H9 (cell line): ENCODE data around the gene ESRP2. TPM values are rescaled to one million over a fixed set of nuclear protein-coding genes. Genes with fewer than 3 reads are reported as not detected.

Source experiments
- DNase-seq: peaks from one replicate; pipeline ENCODE4 v3.0.0-alpha.2; 2017
- H2AFZ ChIP-seq: one replicate; pipeline ENCODE4 v1.6.1; 2013; ENCODE audit warnings: mild to moderate bottlenecking, low read length, control low read depth, moderate library complexity
- H2AK5ac ChIP-seq: 2 replicates; pipeline ENCODE4 v1.6.1; 2013; ENCODE audit warnings: low read length, control low read depth, mixed read lengths; ENCODE audit not compliant: insufficient read length
- H2BK120ac ChIP-seq: one replicate; pipeline ENCODE4 v1.6.1; 2013; ENCODE audit warnings: low read depth, mild to moderate bottlenecking, low read length, control low read depth, inconsistent platforms; ENCODE audit not compliant: poor library complexity, severe bottlenecking
- H2BK12ac ChIP-seq: 2 replicates; pipeline ENCODE4 v1.6.1; 2013; ENCODE audit warnings: low read length, control low read depth, mixed read lengths, low read depth; ENCODE audit not compliant: insufficient read length
- H2BK15ac ChIP-seq: 2 replicates; pipeline ENCODE4 v1.6.1; 2013; ENCODE audit warnings: low read depth, low read length, control low read depth
- H2BK20ac ChIP-seq: one replicate; pipeline ENCODE4 v1.6.1; 2013; ENCODE audit warnings: low read depth, mild to moderate bottlenecking, low read length, control low read depth, inconsistent platforms; ENCODE audit not compliant: poor library complexity, severe bottlenecking
- H2BK5ac ChIP-seq: 2 replicates; pipeline ENCODE4 v1.6.1; 2013; ENCODE audit warnings: low read length, control low read depth, mixed read lengths; ENCODE audit not compliant: insufficient read length
- H3K14ac ChIP-seq: 2 replicates; pipeline ENCODE4 v1.6.1; 2013; ENCODE audit warnings: low read length, control low read depth; ENCODE audit not compliant: insufficient read depth
- H3K18ac ChIP-seq: 2 replicates; pipeline ENCODE4 v1.6.1; 2013; ENCODE audit warnings: low read depth, mild to moderate bottlenecking, mixed read lengths, low read length, control low read depth; ENCODE audit not compliant: insufficient read length
- H3K23ac ChIP-seq: 2 replicates; pipeline ENCODE4 v1.6.1; 2013; ENCODE audit warnings: low read length, control low read depth, mixed read lengths, low read depth; ENCODE audit not compliant: insufficient read length
- H3K23me2 ChIP-seq: 2 replicates; pipeline ENCODE4 v1.6.1; 2013; ENCODE audit warnings: low read depth, mild to moderate bottlenecking, mixed read lengths, low read length, control low read depth; ENCODE audit not compliant: insufficient read length, poor library complexity, severe bottlenecking
- H3K27ac ChIP-seq: 2 replicates; pipeline ENCODE4 v1.5.1; 2013; ENCODE audit warnings: low read length, control low read depth, mixed read lengths, low read depth; ENCODE audit not compliant: insufficient read length
- H3K27me3 ChIP-seq: 2 replicates; pipeline ENCODE4 v1.6.1; 2013; ENCODE audit warnings: low read length, control low read depth, inconsistent platforms; ENCODE audit not compliant: insufficient read depth
- H3K4ac ChIP-seq: 2 replicates; pipeline ENCODE4 v1.6.1; 2013; ENCODE audit warnings: low read depth, mild to moderate bottlenecking, control low read depth, inconsistent platforms, low read length, moderate library complexity
- H3K4me1 ChIP-seq: 2 replicates; pipeline ENCODE4 v1.6.1; 2013; ENCODE audit warnings: low read length, control low read depth, inconsistent platforms; ENCODE audit not compliant: insufficient read depth
- H3K4me2 ChIP-seq: 2 replicates; pipeline ENCODE4 v1.6.1; 2013; ENCODE audit warnings: low read length, control low read depth, mixed read lengths; ENCODE audit not compliant: insufficient read length, insufficient read depth
- H3K56ac ChIP-seq: 2 replicates; pipeline ENCODE4 v1.6.1; 2013; ENCODE audit warnings: low read depth, mild to moderate bottlenecking, mixed read lengths, low read length, control low read depth; ENCODE audit not compliant: insufficient read length
- H3K79me1 ChIP-seq: 2 replicates; pipeline ENCODE4 v1.6.1; 2013; ENCODE audit warnings: low read depth, mild to moderate bottlenecking, moderate library complexity, low read length, control low read depth, inconsistent platforms; ENCODE audit not compliant: insufficient read depth, poor library complexity, severe bottlenecking
- H3K79me2 ChIP-seq: 2 replicates; pipeline ENCODE4 v1.6.1; 2013; ENCODE audit warnings: low read length, control low read depth, inconsistent platforms; ENCODE audit not compliant: insufficient read depth
- H3K9ac ChIP-seq: 2 replicates; pipeline ENCODE4 v1.6.1; 2013; ENCODE audit warnings: low read length, control low read depth, mixed read lengths; ENCODE audit not compliant: insufficient read length; ENCODE audit errors: extremely low read depth
- H3K9me3 ChIP-seq: one replicate; pipeline ENCODE4 v1.6.1; 2013; ENCODE audit warnings: low read depth, low read length, inconsistent platforms; ENCODE audit not compliant: control insufficient read depth
- H3T11ph ChIP-seq: one replicate; pipeline ENCODE4 v1.6.1; 2013; ENCODE audit warnings: mild to moderate bottlenecking, low read length, control low read depth, inconsistent platforms
- H4K20me1 ChIP-seq: one replicate; pipeline ENCODE4 v1.6.1; 2013; ENCODE audit not compliant: control insufficient read depth, insufficient read length, insufficient read depth
- H4K5ac ChIP-seq: 2 replicates; pipeline ENCODE4 v1.6.1; 2013; ENCODE audit warnings: low read depth, mild to moderate bottlenecking, mixed read lengths, low read length, control low read depth; ENCODE audit not compliant: insufficient read length
- H4K8ac ChIP-seq: replicated peaks from 2 replicates; pipeline ENCODE4 v1.6.1; 2013; ENCODE audit warnings: low read length, control low read depth, mixed read lengths, low read depth; ENCODE audit not compliant: insufficient read length
- H4K91ac ChIP-seq: 2 replicates; pipeline ENCODE4 v1.6.1; 2013; ENCODE audit warnings: low read depth, mild to moderate bottlenecking, moderate library complexity, mixed read lengths, low read length, control low read depth; ENCODE audit not compliant: insufficient read length
- H3K27ac Mint-ChIP-seq, 3 experiments: 2 replicates in 2 of 3; 3 replicates in 1 of 3; pipeline ENCODE4 v1.8.0; 2020 to 2021; ENCODE audit warnings: mixed read lengths in 3 of 3, mild to moderate bottlenecking in 1 of 3, moderate library complexity in 1 of 3
- H3K27me3 Mint-ChIP-seq: 2 replicates; pipeline ENCODE4 v1.8.0; 2021; ENCODE audit warnings: low read depth, mild to moderate bottlenecking, moderate library complexity, mixed read lengths
- H3K36me3 Mint-ChIP-seq, 3 experiments: 2 replicates in 2 of 3; 3 replicates in 1 of 3; pipeline ENCODE4 v1.8.0; 2020 to 2021; ENCODE audit warnings: low read depth in 3 of 3, mixed read lengths in 3 of 3; ENCODE audit not compliant: insufficient read depth in 1 of 3
- H3K4me1 Mint-ChIP-seq, 2 experiments: 2 replicates each; pipeline ENCODE4 v1.8.0; 2020; ENCODE audit warnings: mixed read lengths in 2 of 2
- H3K4me3 Mint-ChIP-seq, 2 experiments: 2 replicates in 1 of 2; 3 replicates in 1 of 2; pipeline ENCODE4 v1.8.0; 2020 to 2021; ENCODE audit warnings: mild to moderate bottlenecking in 2 of 2, mixed read lengths in 2 of 2, moderate library complexity in 1 of 2
- H3K9me3 Mint-ChIP-seq, 2 experiments: 2 replicates in 1 of 2; 3 replicates in 1 of 2; pipeline ENCODE4 v1.8.0; 2020; ENCODE audit warnings: mild to moderate bottlenecking in 2 of 2, mixed read lengths in 2 of 2, moderate library complexity in 1 of 2
- CTCF ChIP-seq: fragments of 200-600 bp; sonication (generic); conservative IDR thresholded peaks from 3 replicates; pipeline ENCODE4 v1.8.0; 2021; ENCODE audit warnings: antibody characterized with exemption, mild to moderate bottlenecking
- WGBS: extraction: QIAGEN DNeasy Blood & Tissue Kit; methylation state at CpG from one replicate; pipeline ENCODE4 v1.1.7; 2013; ENCODE audit warnings: missing lambda C conversion rate, low lambda C conversion rate, mixed read lengths; ENCODE audit not compliant: insufficient read length; ENCODE audit errors: extremely low coverage; 5-methylcytosine and 5-hydroxymethylcytosine counted together
- total RNA-seq: library from RNA; stranded (reverse); gene quantifications from 2 replicates; pipeline ENCODE4 v1.2.1, GENCODE V29; 2021

The ESRP2 gene
- total RNA-seq, 1 experiment from 2014 or later: 59.5 TPM

GRCh38 chr16:68197250-68197649 lies 38.7 kb downstream of the ESRP2 start:
- no peak for TF ChIP-seq CTCF
- Histone ChIP-seq H3K4ac (no peak overlapping the region), H3K14ac (no peak overlapping the region), H2BK15ac (no peak overlapping the region), H3K79me1 (no peaks in the 10 kb centered on the region), H4K8ac (no peak overlapping the region), H2AK5ac (no peak overlapping the region), H3K4me2 (no peak overlapping the region), H3K9ac (no peak overlapping the region), H3K9me3 (no peaks in the 10 kb centered on the region), H2BK5ac (no peak overlapping the region), H3K23me2 (no peaks in the 10 kb centered on the region), H4K91ac (no peak overlapping the region), H3T11ph (no peak overlapping the region), H2BK120ac (no peak overlapping the region), H2BK20ac (no peak overlapping the region), H3K4me1 (no peaks in the 10 kb centered on the region), H3K27ac (no peak overlapping the region), H3K18ac (no peak overlapping the region), H4K5ac (no peak overlapping the region), H2BK12ac (no peak overlapping the region), H2AFZ (no peak overlapping the region), H4K20me1 (no peaks in the 10 kb centered on the region), H3K79me2 (no peaks in the 10 kb centered on the region), H3K56ac (no peak overlapping the region), H3K27me3 (no peaks in the 10 kb centered on the region), H3K23ac (no peak overlapping the region)
- H3K9me3 Mint-ChIP-seq: no peaks in the 10 kb centered on the region
- DNase-seq: no peak
- H3K4me1 Mint-ChIP-seq: no peaks in the 10 kb centered on the region
- no peak overlapping the region for H3K4me3 Mint-ChIP-seq
- H3K36me3 Mint-ChIP-seq: peaks cover 0 to 8% (median 2%) of the 10 kb centered on the region in 3 experiments; a peak in 3 of 7 replicates
- H3K27ac Mint-ChIP-seq: no peak overlapping the region
- no peaks in the 10 kb centered on the region for H3K27me3 Mint-ChIP-seq
- WGBS: no CpG with 5 or more reads among the region's 2 CpGs
